Measurements from ENCODE around the gene TRIM31. TPM values are rescaled to one million over a fixed set of nuclear protein-coding genes. Genes with fewer than 3 reads are reported as not detected.
"Not testable (repeated sequence)": the region's sequence is repeated elsewhere in the genome, so short reads cannot be mapped to it uniquely, and the experiment has no call there.

The TRIM31 gene
- total and polyA plus RNA-seq, 5 donors from 2014 or later = 0.13 to 0.18 TPM; not detected in 3

DNA sequence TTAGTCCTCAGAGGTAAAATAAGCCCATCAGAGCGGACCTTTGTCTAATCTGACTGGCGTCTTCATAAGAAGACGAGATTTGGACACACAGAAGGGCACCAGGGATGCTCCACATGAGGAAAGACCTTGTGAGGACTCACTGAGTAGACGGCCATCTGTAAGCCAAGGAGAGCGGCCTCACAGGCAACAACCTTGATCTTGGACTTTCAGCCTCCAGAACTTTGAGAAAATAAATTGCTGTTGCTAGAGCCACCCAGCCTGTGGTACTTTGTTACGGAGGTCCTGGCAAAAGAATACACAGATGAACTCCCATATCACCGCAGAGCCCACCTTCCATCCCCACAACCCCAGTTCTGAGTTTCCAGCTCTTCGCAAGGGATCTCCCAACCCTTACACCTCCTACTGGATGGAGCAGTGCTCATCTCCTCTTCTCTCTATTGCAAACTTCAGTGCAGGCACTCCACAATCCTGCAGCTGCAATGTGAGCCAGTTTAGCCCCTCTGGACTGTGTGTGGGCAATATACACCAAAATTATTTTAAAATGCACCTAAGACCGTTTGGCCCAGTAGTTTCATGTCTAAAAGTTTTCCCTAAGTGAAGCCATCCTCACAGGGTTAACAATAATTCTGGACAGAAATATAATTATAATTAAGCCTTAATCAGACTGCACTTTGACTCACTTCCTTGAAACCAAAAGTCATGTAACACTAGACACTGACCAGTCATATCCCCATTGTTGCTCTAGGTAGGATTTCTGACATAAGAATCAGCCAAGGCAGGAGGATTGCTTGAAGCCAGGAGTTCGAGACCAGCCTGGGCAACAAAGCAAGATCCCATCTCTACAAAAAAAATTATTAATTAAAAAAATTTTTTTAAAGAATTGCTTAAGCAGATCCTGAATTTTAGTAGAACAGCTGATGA, 8.8 kb upstream of the TRIM31 start:
- no peak for ATAC-seq (ENCODE audit: low read depth in 2 of 2)
- Mint-ChIP-seq H3K27me3 (peaks cover 73% of the 10 kb centered on the region), H3K27ac (no peak overlapping the region), H3K4me3 (no peak overlapping the region), H3K9me3 (no peaks in the 10 kb centered on the region), H3K36me3 (no peaks in the 10 kb centered on the region), H3K4me1 (no peaks in the 10 kb centered on the region)
- Histone ChIP-seq H3K36me3 (ENCODE audit: control insufficient read depth, insufficient read depth, low read length) (no peaks in the 10 kb centered on the region), H3K9me3 (ENCODE audit: control insufficient read depth in 2 of 2, low read length in 2 of 2) (no peaks in the 10 kb centered on the region), H3K4me1 (ENCODE audit: control insufficient read depth, insufficient read depth, low read length, poor library complexity, severe bottlenecking) (no peaks in the 10 kb centered on the region), H3K27me3 (ENCODE audit: control insufficient read depth, insufficient read depth, low read length) (peaks cover 16% of the 10 kb centered on the region), H3K27ac (ENCODE audit: insufficient read depth, low read length, poor library complexity, severe bottlenecking) (no peak overlapping the region), H3K4me3 (ENCODE audit: low read depth, low read length) (no peak overlapping the region)
- DNase-seq = no peak

DNA sequence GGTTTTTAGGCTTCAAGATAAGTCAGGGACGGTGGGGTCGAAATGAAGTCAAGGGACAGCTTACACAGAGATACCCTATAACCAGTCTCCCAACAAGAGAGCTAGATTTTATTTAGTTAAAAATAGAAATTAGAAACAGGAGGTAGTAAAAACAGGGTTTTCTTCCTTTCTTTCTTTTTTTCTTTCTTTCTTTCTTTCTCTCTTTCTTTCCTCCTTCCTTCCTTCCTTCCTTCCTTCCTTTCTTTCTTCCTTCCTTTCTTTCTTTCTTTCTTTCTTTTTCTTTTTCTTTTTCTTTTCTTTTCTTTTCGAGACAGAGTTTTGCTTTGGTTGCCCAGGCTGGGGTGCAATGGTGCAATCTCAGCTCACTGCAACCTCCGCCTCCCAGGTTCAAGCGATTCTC, 5.8 kb upstream of the TRIM31 start:
- H3K27me3 Mint-ChIP-seq = peaks cover 65% of the 10 kb centered on the region
- DNase-seq; H3K27ac ChIP-seq (ENCODE audit: insufficient read depth, low read length, poor library complexity, severe bottlenecking); H3K4me1 Mint-ChIP-seq; H3K9me3 Mint-ChIP-seq; H3K9me3 ChIP-seq (ENCODE audit: control insufficient read depth in 2 of 2, low read length in 2 of 2); H3K27ac Mint-ChIP-seq; H3K4me1 ChIP-seq (ENCODE audit: control insufficient read depth, insufficient read depth, low read length, poor library complexity, severe bottlenecking); ATAC-seq (ENCODE audit: low read depth in 2 of 2); H3K4me3 Mint-ChIP-seq; H3K36me3 ChIP-seq (ENCODE audit: control insufficient read depth, insufficient read depth, low read length); H3K4me3 ChIP-seq (ENCODE audit: low read depth, low read length); H3K36me3 Mint-ChIP-seq: not testable (repeated sequence)
- peaks cover 20% of the 10 kb centered on the region for H3K27me3 ChIP-seq (ENCODE audit: control insufficient read depth, insufficient read depth, low read length)

DNA sequence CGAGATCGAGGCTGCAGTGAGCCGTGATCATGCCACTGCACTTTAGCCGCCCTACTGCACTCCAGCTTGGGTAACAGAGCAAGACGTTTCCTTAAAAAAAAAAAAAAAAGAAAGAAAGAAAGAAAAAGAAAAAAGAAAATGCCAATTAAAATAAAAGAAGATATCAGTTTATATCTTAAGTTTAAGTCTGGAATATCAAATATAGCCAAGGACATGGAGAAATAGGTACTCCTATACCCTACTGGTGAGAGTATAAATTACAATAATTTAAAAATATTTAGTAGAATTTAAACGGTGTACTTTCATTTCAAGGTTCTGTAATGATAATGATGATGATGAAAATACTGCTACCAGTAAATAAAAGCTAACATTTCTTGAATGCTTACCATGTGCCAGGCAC, 3.8 kb upstream of the TRIM31 start:
- H3K27ac Mint-ChIP-seq = no peak overlapping the region
- peaks cover 69% of the 10 kb centered on the region for H3K27me3 Mint-ChIP-seq
- H3K4me1 ChIP-seq (ENCODE audit: control insufficient read depth, insufficient read depth, low read length, poor library complexity, severe bottlenecking) = no peaks in the 10 kb centered on the region
- H3K9me3 Mint-ChIP-seq = no peaks in the 10 kb centered on the region
- H3K4me3 ChIP-seq (ENCODE audit: low read depth, low read length) = no peak overlapping the region
- peaks cover 0 to 6% (median 0%) of the 10 kb centered on the region in 4 donors for H3K4me1 Mint-ChIP-seq
- peaks cover 22% of the 10 kb centered on the region for H3K27me3 ChIP-seq (ENCODE audit: control insufficient read depth, insufficient read depth, low read length)
- ATAC-seq (ENCODE audit: low read depth in 2 of 2) (no peak), DNase-seq (no peak)
- H3K36me3 Mint-ChIP-seq = no peaks in the 10 kb centered on the region
- H3K27ac ChIP-seq (ENCODE audit: insufficient read depth, low read length, poor library complexity, severe bottlenecking) = no peak overlapping the region
- no peaks in the 10 kb centered on the region for H3K9me3 ChIP-seq (ENCODE audit: control insufficient read depth in 2 of 2, low read length in 2 of 2)
- no peak overlapping the region for H3K4me3 Mint-ChIP-seq
- H3K36me3 ChIP-seq (ENCODE audit: control insufficient read depth, insufficient read depth, low read length) = no peaks in the 10 kb centered on the region

DNA sequence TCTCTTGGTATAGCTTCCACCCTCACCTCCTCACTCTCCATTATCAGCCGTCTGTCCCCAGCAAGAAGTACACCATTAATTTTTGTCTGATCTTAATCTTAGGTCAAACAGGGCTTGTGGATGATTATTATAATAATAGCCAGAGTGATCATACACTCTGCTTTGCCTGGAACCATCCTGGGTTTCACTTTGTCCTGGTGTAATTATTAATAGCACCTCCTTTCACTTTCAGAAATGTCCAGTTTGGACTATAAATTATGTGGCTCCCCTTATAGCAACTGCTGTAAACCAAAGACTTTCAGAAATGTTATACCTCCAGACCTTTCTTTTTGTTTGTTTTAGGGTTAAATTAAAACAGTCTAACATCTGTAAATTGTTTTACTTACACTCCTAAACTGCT, 951 bp upstream of the TRIM31 start:
- Histone ChIP-seq H3K36me3 (ENCODE audit: control insufficient read depth, insufficient read depth, low read length) (no peaks in the 10 kb centered on the region), H3K4me3 (ENCODE audit: low read depth, low read length) (no peak overlapping the region), H3K27me3 (ENCODE audit: control insufficient read depth, insufficient read depth, low read length) (peaks cover 31% of the 10 kb centered on the region), H3K9me3 (ENCODE audit: control insufficient read depth in 2 of 2, low read length in 2 of 2) (no peaks in the 10 kb centered on the region), H3K27ac (ENCODE audit: insufficient read depth, low read length, poor library complexity, severe bottlenecking) (no peak overlapping the region), H3K4me1 (ENCODE audit: control insufficient read depth, insufficient read depth, low read length, poor library complexity, severe bottlenecking) (no peaks in the 10 kb centered on the region)
- peaks cover 66% of the 10 kb centered on the region for H3K27me3 Mint-ChIP-seq
- H3K4me3 Mint-ChIP-seq = no peak overlapping the region
- ATAC-seq (ENCODE audit: low read depth in 2 of 2) = no peak
- no peaks in the 10 kb centered on the region for H3K36me3 Mint-ChIP-seq
- DNase-seq = no peak
- no peaks in the 10 kb centered on the region for H3K9me3 Mint-ChIP-seq
- H3K4me1 Mint-ChIP-seq = peaks cover 0 to 9% (median 0%) of the 10 kb centered on the region in 4 donors
- no peak overlapping the region for H3K27ac Mint-ChIP-seq

DNA sequence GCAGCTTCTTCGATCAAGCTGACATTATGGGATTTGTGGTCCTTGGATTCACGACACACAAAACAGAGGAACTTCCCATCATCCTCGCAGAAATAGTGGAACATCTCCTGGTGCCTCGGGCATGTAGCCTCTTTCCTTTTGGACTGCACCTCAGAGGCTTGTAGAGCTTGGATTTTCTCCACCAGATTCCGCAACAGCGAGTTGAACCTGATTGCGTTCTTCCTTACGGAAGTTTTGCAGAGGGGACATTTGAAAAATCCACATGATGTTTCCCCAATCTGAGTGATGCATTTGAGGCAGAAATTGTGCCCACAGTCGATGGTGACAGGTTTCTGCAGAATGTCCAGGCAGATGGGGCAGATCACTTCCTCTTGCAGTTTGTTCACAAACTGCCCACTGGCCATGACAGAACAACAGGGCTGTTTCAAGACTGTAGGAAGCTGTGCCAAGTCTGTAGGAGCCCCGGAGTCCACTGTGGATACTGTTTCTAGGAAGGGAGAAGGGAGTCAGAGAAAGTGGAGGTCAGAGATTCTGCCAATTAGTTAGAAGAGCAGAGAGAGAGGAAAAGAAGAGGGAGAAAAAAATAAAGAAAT, 392 bp downstream of the TRIM31 start:
- Mint-ChIP-seq H3K9me3 (no peaks in the 10 kb centered on the region), H3K36me3 (no peaks in the 10 kb centered on the region), H3K27ac (no peak overlapping the region), H3K27me3 (peaks cover 70% of the 10 kb centered on the region), H3K4me3 (no peak overlapping the region), H3K4me1 (peaks cover 0 to 9% (median 0%) of the 10 kb centered on the region in 4 donors)
- ATAC-seq (ENCODE audit: low read depth in 2 of 2) = no peak
- no peak overlapping the region for H3K27ac ChIP-seq (ENCODE audit: insufficient read depth, low read length, poor library complexity, severe bottlenecking)
- no peak for DNase-seq
- no peak overlapping the region for H3K4me3 ChIP-seq (ENCODE audit: low read depth, low read length)
- no peaks in the 10 kb centered on the region for H3K36me3 ChIP-seq (ENCODE audit: control insufficient read depth, insufficient read depth, low read length)
- no peaks in the 10 kb centered on the region for H3K4me1 ChIP-seq (ENCODE audit: control insufficient read depth, insufficient read depth, low read length, poor library complexity, severe bottlenecking)
- no peaks in the 10 kb centered on the region for H3K9me3 ChIP-seq (ENCODE audit: control insufficient read depth in 2 of 2, low read length in 2 of 2)
- H3K27me3 ChIP-seq (ENCODE audit: control insufficient read depth, insufficient read depth, low read length) = peaks cover 34% of the 10 kb centered on the region

DNA sequence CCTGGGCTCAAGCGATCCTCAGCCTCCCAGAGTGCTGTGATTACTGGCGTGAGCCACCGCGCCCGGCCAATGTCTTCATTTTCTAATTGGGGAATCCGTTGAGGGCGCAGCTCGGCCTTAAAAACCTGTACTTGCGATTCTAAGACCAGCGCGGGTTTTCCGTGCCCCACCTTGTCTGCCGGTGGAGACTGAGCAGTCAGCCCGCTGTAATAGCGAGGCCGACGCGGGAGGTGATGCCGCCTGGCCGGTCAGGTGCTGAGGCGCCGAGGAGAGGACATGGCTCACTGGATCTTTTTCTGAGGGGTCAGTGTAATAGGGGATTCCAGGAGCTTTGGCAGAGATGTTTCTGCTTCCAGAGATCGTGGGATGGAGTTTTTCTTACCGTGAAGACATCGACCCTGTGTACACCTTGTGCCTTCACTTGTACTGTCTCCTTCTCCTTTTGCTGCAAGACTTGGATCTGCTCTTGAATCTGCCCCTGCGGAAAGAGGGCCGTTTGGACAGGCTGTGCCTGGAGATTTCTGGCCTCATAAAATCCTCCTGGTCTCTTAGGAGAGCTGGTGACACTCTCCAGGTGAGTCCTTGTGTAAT, 1.5 kb downstream of the TRIM31 start:
- Histone ChIP-seq H3K9me3 (ENCODE audit: control insufficient read depth in 2 of 2, low read length in 2 of 2) (no peaks in the 10 kb centered on the region), H3K4me3 (ENCODE audit: low read depth, low read length) (no peak overlapping the region), H3K27me3 (ENCODE audit: control insufficient read depth, insufficient read depth, low read length) (peaks cover 34% of the 10 kb centered on the region), H3K4me1 (ENCODE audit: control insufficient read depth, insufficient read depth, low read length, poor library complexity, severe bottlenecking) (no peaks in the 10 kb centered on the region), H3K27ac (ENCODE audit: insufficient read depth, low read length, poor library complexity, severe bottlenecking) (no peak overlapping the region), H3K36me3 (ENCODE audit: control insufficient read depth, insufficient read depth, low read length) (no peaks in the 10 kb centered on the region)
- Mint-ChIP-seq H3K9me3 (no peaks in the 10 kb centered on the region), H3K36me3 (no peaks in the 10 kb centered on the region), H3K4me1 (peaks cover 0 to 9% (median 0%) of the 10 kb centered on the region in 4 donors), H3K27me3 (peaks cover 81% of the 10 kb centered on the region), H3K4me3 (no peak overlapping the region), H3K27ac (no peak overlapping the region)
- ATAC-seq (ENCODE audit: low read depth in 2 of 2) (no peak), DNase-seq (no peak)

DNA sequence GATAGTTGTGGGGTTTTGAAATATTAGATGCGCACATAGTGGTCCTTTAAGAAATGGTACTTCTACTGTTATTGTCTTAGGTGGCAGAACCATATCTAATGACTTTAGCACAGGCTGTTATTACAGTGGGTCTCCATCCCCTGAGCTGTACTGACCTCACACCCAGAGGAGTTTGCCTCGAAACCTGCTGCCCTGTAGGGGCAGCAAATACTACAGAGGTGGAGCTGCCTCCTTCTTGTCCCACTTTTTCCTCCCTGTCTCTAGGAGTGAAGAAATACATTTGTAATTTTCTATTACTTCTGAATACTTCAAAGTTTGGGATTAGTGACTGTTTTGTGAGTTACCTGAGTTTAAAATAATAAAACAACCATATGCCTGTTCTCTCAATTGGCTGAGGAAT, 8.2 kb downstream of the TRIM31 start:
- H3K9me3 ChIP-seq (ENCODE audit: control insufficient read depth in 2 of 2, low read length in 2 of 2) = no peaks in the 10 kb centered on the region
- Mint-ChIP-seq H3K9me3 (peaks cover 0 to 1% (median 0%) of the 10 kb centered on the region in 7 donors), H3K4me3 (peak overlapping the region in 1 of 4 donors; percentile 32), H3K36me3 (no peaks in the 10 kb centered on the region), H3K4me1 (peaks cover 12 to 37% (median 27%) of the 10 kb centered on the region in 4 donors), H3K27me3 (peaks cover 80% of the 10 kb centered on the region), H3K27ac (no peak overlapping the region)
- H3K4me1 ChIP-seq (ENCODE audit: control insufficient read depth, insufficient read depth, low read length, poor library complexity, severe bottlenecking) = peaks cover 37% of the 10 kb centered on the region
- ATAC-seq (ENCODE audit: low read depth in 2 of 2) (no peak), DNase-seq (no peak)
- H3K4me3 ChIP-seq (ENCODE audit: low read depth, low read length) = no peak overlapping the region
- H3K27me3 ChIP-seq (ENCODE audit: control insufficient read depth, insufficient read depth, low read length) = peaks cover 33% of the 10 kb centered on the region
- no peaks in the 10 kb centered on the region for H3K36me3 ChIP-seq (ENCODE audit: control insufficient read depth, insufficient read depth, low read length)
- H3K27ac ChIP-seq (ENCODE audit: insufficient read depth, low read length, poor library complexity, severe bottlenecking) = no peak overlapping the region

Data from CD4-positive, CD25-positive, alpha-beta regulatory T cell (primary cell).